ENCODE data around the gene HOXD9.

Gene HOXD9

GRCh38 chr2:176098366-176099158 lies 24.0 kb upstream of the HOXD9 start:
- no peak for DNase-seq (ENCODE audit: low read depth)

GRCh38 chr2:176099159-176099727 lies 23.3 kb upstream of the HOXD9 start:
- DNase-seq (ENCODE audit: low read depth), result no peak

GRCh38 chr2:176099728-176100546 lies 22.6 kb upstream of the HOXD9 start, which contains the start of gene HOXD12:
HOXD12 (plus strand) TSS chr2:176099795; CDS start chr2:176099802, 7 bp downstream.
- DNase-seq (ENCODE audit: low read depth), result no peak

GRCh38 chr2:176100547-176101140 lies 21.9 kb upstream of the HOXD9 start:
- DNase-seq (ENCODE audit: low read depth), result no peak

- DNase-seq (ENCODE audit: low read depth), result no peak
These were observed 21.2 kb upstream of the HOXD9 start for GRCh38 chr2:176101216-176101830.

GRCh38 chr2:176101842-176102241 lies 20.7 kb upstream of the HOXD9 start:
- no peak for DNase-seq (ENCODE audit: low read depth)

GRCh38 chr2:176102309-176102866 lies 20.1 kb upstream of the HOXD9 start:
- DNase-seq (ENCODE audit: low read depth), result no peak

GRCh38 chr2:176103194-176103593 lies 19.3 kb upstream of the HOXD9 start:
- DNase-seq (ENCODE audit: low read depth), result no peak

GRCh38 chr2:176103742-176104315 lies 18.7 kb upstream of the HOXD9 start:
- DNase-seq (ENCODE audit: low read depth), result no peak

GRCh38 chr2:176104316-176105077 lies 18.0 kb upstream of the HOXD9 start:
- no peak for DNase-seq (ENCODE audit: low read depth)

- no peak for DNase-seq (ENCODE audit: low read depth)
These were observed 17.3 kb upstream of the HOXD9 start for GRCh38 chr2:176105078-176105729.

- no peak for DNase-seq (ENCODE audit: low read depth)
These were observed 16.6 kb upstream of the HOXD9 start for GRCh38 chr2:176105730-176106580.

- DNase-seq (ENCODE audit: low read depth), result no peak
These were observed 15.7 kb upstream of the HOXD9 start, which contains the start of gene HOXD11 for GRCh38 chr2:176106581-176107539. HOXD11 (plus strand) TSS chr2:176107280; CDS start chr2:176107356, 76 bp downstream.

- no peak for DNase-seq (ENCODE audit: low read depth)
These were observed 14.8 kb upstream of the HOXD9 start for GRCh38 chr2:176107731-176108181.

- no peak for DNase-seq (ENCODE audit: low read depth)
These were observed 13.2 kb upstream of the HOXD9 start for GRCh38 chr2:176109192-176109901.

- no peak for DNase-seq (ENCODE audit: low read depth)
These were observed 12.6 kb upstream of the HOXD9 start for GRCh38 chr2:176109946-176110345.
